ENCODE results near the gene BCAS1. TPM values are rescaled to one million over a fixed set of nuclear protein-coding genes. Genes with fewer than 3 reads are reported as not detected.

Gene BCAS1
- total RNA-seq, 1 donor from 2014 or later: 0.81 TPM

DNA sequence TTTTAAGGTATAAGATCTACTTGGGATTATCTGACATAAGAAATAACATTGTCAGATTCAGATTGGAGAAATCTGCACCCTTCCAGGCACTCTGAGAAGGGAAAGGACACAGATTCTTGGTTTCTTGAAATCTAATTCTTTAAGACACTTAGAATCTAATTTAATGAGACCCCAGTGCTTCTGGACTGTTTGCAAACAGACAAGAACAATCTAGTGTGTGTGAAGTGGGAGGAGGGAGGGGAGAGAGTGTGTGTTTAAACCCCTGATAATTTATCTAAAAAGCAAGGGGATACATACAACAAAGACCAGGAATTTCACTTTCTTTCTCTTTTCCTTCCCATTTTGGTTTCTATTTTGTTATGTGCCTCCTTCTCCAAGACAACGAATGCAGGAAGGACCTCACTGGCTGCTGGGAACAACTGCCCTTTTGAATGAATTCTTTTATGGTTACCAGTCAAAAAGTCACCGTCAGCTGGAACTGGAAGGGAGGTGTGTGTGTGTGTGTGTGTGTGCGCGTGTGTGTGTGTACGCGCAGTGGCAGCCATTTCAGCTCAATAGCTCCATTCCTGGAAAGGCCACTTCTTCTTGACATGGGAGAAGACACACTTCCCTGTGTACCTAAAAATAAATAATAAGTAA, 129.4 kb downstream of the BCAS1 start:
- Mint-ChIP-seq H3K4me1 (ENCODE audit: low read depth) (peaks cover 28% of the 10 kb centered on the region), H3K27ac (peak overlapping the region; percentile 77), H3K36me3 (ENCODE audit: insufficient read depth) (no peaks in the 10 kb centered on the region), H3K9me3 (ENCODE audit: low read depth) (no peaks in the 10 kb centered on the region), H3K4me3 (ENCODE audit: low read depth) (no peak overlapping the region), H3K27me3 (peaks cover 3% of the 10 kb centered on the region)
- no peak for DNase-seq (ENCODE audit: low spot score, unreplicated experiment)
- no peak for TF ChIP-seq CTCF (IDR thresholded peaks at IDR 0.05; ENCODE audit: unreplicated experiment)

GRCh38 chr20:53940360-53940702, 130.1 kb downstream of the BCAS1 start:
- Mint-ChIP-seq H3K27me3 (peaks cover 6% of the 10 kb centered on the region), H3K27ac (peak overlapping the region; percentile 46), H3K4me1 (ENCODE audit: low read depth) (peaks cover 30% of the 10 kb centered on the region), H3K36me3 (ENCODE audit: insufficient read depth) (no peaks in the 10 kb centered on the region), H3K9me3 (ENCODE audit: low read depth) (no peaks in the 10 kb centered on the region), H3K4me3 (ENCODE audit: low read depth) (peak overlapping the region; percentile 21)
- no peak for TF ChIP-seq CTCF (IDR thresholded peaks at IDR 0.05; ENCODE audit: unreplicated experiment)
- no peak for DNase-seq (ENCODE audit: low spot score, unreplicated experiment)

DNA sequence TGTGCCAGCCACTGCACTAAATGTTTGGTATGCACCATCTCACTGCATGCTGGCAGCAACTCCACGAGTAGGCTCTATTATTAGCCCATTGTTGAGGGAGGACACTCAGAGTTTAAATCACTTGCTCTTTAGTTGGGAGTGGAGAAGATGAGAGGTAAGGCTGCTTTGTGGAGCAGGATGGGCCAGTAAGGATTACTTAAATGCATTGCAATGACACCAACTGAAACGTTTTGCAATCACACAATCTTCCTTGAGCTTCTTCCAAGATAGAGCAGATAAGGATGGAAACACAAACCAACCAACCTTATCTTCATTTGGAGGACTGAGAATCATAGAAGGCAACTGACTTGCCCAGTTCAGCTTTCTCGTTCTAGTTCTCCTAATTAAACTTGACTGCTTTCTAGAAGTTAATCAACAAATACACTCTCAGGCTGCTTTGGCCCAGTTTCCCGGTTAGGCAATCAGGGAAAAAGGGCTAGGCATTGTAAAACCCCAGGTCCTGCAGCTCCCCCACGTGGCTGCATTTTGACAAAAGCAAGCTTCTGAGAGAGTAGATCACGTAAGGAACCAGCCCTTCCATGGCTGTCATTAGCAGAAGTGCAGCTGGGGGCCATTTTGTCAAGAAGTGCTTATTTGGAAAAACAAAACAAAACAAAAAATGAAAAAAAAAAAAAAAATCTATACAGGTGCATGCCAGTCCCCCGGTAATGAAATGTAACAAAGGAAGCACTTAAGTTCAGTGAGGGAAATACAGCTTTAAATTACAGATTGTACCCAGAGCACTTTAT, 130.6 kb downstream of the BCAS1 start:
- Mint-ChIP-seq H3K27ac (peak overlapping the region; percentile 46), H3K4me3 (ENCODE audit: low read depth) (peak overlapping the region; percentile 21), H3K4me1 (ENCODE audit: low read depth) (peaks cover 30% of the 10 kb centered on the region), H3K27me3 (peaks cover 6% of the 10 kb centered on the region), H3K9me3 (ENCODE audit: low read depth) (no peaks in the 10 kb centered on the region), H3K36me3 (ENCODE audit: insufficient read depth) (no peaks in the 10 kb centered on the region)
- DNase-seq (ENCODE audit: low spot score, unreplicated experiment): peak; percentile 63
- TF ChIP-seq CTCF (IDR thresholded peaks at IDR 0.05; ENCODE audit: unreplicated experiment): peak; percentile 78

DNA sequence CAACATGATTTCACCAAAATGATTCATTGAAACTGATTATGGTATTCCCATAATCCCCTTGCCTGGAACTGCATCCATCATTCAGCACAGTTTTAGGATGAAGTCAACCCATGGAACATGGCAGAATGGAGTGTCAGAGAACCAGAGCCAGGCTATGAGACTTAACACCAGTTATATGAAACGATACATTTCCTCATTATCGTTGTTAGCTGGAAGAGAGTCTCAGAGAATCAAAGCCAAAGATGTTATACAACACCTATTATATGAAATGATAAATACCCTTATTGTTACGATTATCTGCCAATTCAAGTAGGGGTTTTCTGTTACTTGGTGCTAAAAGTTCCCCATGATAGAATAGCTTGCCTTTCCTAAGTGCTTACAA, 131.2 kb downstream of the BCAS1 start:
- no peak overlapping the region for H3K27ac Mint-ChIP-seq
- peaks cover 30% of the 10 kb centered on the region for H3K4me1 Mint-ChIP-seq (ENCODE audit: low read depth)
- no peaks in the 10 kb centered on the region for H3K36me3 Mint-ChIP-seq (ENCODE audit: insufficient read depth)
- peaks cover 6% of the 10 kb centered on the region for H3K27me3 Mint-ChIP-seq
- no peak for TF ChIP-seq CTCF (IDR thresholded peaks at IDR 0.05; ENCODE audit: unreplicated experiment)
- no peak overlapping the region for H3K4me3 Mint-ChIP-seq (ENCODE audit: low read depth)
- H3K9me3 Mint-ChIP-seq (ENCODE audit: low read depth): no peaks in the 10 kb centered on the region
- DNase-seq (ENCODE audit: low spot score, unreplicated experiment): no peak

DNA sequence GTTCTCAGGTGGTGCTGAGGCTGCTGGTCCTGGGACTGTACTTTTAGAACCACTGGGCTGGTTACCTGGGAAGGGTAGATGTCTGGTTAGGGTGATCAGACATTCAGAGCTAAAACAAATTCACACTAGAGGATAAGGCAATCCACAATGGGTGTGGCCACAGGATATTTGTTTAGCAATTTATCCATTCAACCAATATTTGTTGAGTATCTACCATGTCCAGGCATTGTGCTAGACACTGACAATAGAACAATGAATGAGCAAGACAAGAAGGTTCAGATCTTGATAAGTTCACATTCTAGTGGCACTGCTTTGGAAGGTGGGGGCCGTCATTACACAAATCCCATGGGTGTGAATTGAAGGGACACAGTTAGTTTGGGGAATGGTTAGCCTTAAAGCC, 131.7 kb downstream of the BCAS1 start:
- Mint-ChIP-seq H3K27ac (no peak overlapping the region), H3K4me1 (ENCODE audit: low read depth) (peaks cover 30% of the 10 kb centered on the region), H3K36me3 (ENCODE audit: insufficient read depth) (no peaks in the 10 kb centered on the region), H3K9me3 (ENCODE audit: low read depth) (no peaks in the 10 kb centered on the region), H3K4me3 (ENCODE audit: low read depth) (no peak overlapping the region), H3K27me3 (peaks cover 6% of the 10 kb centered on the region)
- TF ChIP-seq CTCF (IDR thresholded peaks at IDR 0.05; ENCODE audit: unreplicated experiment): no peak
- DNase-seq (ENCODE audit: low spot score, unreplicated experiment): no peak
